Fibroblast of skin of scalp (primary cell): ENCODE measurements around the gene BAIAP2.
"Not testable (repeated sequence)": the region's sequence is repeated elsewhere in the genome, so short reads cannot be mapped to it uniquely, and the experiment has no call there.

Experiments used
- DNase-seq: peaks from one replicate; pipeline ENCODE4 v3.0.0-alpha.2; 2013

BAIAP2 gene

GRCh38 chr17:81144423-81144781 is 109.5 kb downstream of the BAIAP2 start:
- no peak for DNase-seq

- not testable (repeated sequence) for DNase-seq
Measured at GRCh38 chr17:81146208-81146607, 111.3 kb downstream of the BAIAP2 start.

DNA sequence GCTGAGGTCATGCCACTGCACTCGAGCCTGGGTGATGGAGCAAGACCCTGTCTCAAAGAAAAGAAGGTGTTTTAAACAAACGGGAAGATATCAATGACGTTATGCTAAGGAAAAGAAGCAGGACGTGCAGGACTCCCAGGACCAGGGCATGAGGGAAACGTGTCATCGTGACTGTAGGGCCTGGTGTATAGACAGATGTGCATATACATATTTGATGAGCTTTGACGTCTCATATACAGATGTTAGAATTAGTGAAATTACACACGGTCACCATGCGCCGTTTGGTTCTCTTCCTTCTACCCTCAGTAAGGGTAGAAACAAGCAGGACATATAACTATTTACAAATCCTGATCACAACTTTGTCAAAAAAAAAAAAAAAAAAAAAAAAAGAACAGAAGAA is 112.8 kb downstream of the BAIAP2 start:
- DNase-seq = no peak

GRCh38 chr17:81148571-81148970 is 113.6 kb downstream of the BAIAP2 start:
- DNase-seq = no peak

- DNase-seq = no peak
Measured at GRCh38 chr17:81148986-81149533, 114.1 kb downstream of the BAIAP2 start.

GRCh38 chr17:81150377-81151077 is 115.6 kb downstream of the BAIAP2 start:
- no peak for DNase-seq

DNA sequence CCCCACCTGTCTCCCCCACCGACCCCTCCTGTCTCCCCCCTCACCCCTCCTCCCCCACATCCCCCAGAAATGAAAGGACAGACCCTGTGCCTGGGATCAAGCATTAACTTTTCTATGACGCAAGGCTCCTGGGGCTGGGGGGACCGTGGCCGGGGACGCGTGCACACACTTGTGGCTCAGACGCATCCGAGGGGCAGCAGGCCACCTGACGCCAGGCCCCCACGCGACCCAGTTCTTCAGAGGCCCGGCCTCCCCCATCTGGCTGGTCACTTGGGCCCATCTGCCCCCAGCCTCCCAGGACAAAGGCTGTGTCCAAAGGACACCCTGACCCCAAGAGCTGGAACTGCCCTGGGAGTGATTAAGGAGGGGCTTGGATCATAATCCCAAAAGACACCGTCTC is 116.3 kb downstream of the BAIAP2 start:
- DNase-seq = no peak

- no peak for DNase-seq
Measured at GRCh38 chr17:81152288-81152828, 117.4 kb downstream of the BAIAP2 start.

- peak; percentile 40 for DNase-seq
Measured at GRCh38 chr17:81153340-81153803, 118.4 kb downstream of the BAIAP2 start.

DNA sequence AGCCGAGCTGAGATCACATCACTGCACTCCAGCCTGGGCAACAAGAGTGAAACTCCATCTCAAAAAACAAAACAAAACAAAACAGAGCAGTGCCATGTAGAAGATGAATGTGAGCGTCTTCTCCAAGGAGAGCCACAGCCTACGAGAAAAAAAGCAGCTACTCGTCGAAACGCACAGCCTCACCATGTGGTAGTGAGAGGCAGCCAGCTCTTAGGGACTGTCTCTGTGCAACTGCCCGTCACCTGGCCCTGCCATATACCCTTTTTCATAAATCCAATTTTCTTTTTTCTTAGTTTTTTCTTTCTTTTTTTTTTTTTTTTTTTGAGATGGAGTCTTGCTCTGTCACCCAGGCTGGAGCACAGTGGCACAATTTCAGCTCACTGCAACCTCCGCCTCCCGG is 119.1 kb downstream of the BAIAP2 start:
- DNase-seq = not testable (repeated sequence)

GRCh38 chr17:81154961-81155360 is 120.0 kb downstream of the BAIAP2 start:
- DNase-seq = no peak

GRCh38 chr17:81156866-81157805 is 122.2 kb downstream of the BAIAP2 start:
- DNase-seq = no peak

DNA sequence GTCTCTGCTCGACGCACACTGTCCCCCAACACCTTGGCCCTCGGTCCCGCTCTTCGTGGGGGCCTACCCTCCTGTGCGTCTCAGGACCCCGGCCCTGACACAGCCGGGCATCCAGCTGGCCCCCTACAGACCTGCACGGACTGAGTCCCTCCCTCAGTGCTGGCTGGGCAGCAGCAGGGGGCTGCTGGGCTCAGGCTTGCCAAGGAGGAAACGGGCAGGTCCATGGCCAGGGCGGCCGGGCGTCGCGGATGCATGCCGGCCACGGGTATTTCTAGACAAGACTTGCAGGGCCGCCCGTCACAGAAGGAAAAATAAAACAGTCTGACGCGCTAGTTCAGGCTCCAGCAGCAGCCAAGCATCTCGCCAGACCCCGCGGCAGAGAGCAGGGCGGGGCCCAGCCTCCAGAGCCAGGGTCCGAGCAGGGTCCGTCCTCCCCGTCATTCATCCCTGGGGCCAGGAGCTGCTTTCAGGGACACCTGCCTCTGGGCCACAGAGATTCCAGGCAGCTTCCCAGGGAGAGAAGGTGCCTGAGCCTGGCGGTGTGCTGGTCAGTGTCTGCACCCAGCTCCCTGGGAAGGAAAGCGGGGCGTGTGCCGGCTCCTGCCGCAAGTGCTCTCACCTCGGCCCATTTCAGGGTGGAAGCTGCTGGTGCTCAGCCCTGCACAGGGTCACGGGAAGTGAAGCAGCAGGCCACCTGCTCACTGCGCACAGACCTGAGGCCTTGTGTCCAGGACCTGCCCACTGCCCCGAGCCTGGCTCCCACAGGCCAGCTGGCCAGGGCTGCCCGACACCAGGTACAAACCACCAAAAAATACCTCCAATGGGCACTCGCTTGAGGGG is 123.1 kb downstream of the BAIAP2 start:
- DNase-seq = no peak

DNA sequence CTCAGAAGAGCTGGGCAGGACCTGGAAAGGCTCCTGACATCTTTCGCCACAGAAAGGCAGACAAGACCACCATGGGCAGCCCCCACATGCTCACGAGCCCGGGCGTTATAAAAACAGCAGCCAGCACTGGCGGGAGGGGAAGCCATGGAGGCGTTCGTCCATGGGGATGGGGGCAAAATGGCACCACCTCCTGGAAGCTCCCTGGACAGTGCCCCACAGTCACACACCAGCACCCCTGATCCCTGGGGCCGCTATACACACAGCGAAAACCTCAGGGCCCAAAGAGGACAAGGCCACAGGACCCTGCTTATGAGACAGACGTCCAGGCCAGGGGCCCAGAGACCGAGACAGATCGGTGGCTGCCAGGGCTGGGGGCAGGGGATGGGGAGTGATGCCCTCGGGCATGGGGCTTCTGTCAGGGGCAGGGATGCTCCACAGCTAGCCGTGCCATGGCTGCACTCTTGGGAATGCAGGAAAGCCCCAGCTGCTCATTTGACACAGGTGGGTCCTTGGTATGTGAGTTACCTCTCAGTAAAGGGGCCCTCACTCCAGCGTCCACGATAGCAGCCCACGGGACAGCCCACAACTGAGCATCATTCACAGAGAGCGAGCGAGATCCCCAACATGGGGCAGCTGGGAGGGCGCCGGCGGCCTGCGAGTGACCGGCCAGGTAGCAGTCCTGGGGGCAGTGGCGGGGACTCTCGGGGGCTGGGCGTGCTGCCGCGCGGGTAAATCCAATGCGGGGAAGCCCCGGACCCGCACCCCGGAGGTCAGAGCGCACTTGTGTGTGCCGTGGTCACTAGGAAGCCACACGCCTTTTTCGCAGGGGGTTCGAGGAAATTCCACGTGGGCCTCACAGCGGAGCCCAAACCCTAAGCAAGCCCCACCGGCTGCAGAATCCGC is 124.0 kb downstream of the BAIAP2 start:
- DNase-seq = no peak

- no peak for DNase-seq
Measured at GRCh38 chr17:81159611-81160265, 124.8 kb downstream of the BAIAP2 start.

GRCh38 chr17:81160306-81160705 is 125.4 kb downstream of the BAIAP2 start:
- no peak for DNase-seq

DNA sequence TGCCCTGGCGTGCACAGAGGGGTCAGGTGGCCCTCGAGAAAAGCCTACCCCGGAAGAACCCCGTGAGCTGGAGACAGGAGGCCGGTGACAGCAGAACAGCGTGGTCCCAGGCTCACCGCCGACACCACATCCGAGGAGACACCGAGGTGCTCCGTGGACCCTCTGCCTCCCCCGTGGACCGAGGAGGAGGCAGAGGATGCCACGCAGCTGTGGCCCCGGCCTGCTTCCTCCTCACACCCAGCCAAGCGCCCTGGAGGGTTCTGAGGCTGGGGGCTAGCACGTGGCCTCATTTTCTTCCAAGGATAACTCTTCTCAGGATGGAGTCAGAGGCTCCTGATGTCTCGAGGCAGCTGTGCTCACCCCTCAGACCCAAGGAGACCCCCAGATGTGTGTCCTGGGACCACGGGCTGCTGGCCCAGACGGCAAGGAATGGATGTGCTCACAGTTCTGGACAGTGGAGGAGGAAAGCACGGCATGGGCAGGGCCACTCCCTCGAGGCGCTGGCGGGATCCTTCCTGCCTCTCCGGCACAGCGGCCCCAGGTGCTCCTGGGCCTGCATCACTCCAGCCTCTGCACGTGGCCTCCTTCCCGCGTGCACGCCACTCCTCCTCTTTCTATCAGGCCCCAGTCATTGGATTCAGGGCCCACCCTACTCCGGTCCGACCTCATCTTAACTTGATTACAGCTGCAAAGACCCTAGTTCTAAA is 125.9 kb downstream of the BAIAP2 start:
- DNase-seq = no peak

GRCh38 chr17:81161536-81161935 is 126.6 kb downstream of the BAIAP2 start:
- no peak for DNase-seq

GRCh38 chr17:81161972-81162371 is 127.0 kb downstream of the BAIAP2 start:
- DNase-seq = no peak

DNA sequence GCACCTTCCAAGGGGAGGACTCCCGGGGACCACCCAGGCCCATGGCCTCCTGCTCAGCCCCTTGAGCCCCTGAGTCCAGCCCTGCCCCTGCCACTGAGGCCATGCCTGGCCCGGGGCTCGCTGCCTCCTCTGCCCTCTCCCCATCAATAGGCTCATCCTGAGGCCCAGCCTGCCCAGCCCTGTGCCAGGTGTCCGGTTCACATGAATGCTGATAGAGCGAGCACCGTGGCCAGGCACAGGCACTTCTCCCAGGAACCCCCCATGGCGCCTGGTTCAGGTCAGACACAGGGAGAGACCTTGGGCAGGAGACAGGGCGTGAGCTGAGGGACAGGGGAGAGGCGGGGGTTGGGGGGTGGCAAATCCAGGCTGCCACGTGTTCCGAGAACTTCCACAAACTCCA is 127.5 kb downstream of the BAIAP2 start:
- no peak for DNase-seq
